HG02678 (cell line): ENCODE results near the gene MRFAP1.
"Not testable (repeated sequence)": the region's sequence is repeated elsewhere in the genome, so short reads cannot be mapped to it uniquely, and the experiment has no call there.

ENCODE experiments used
- ATAC-seq: cut with Tn5 transposase; IDR thresholded peaks from one replicate; pipeline ENCODE4 v1.9.1; 2021; ENCODE audit warnings: mild to moderate bottlenecking, moderate library complexity; ENCODE audit not compliant: unreplicated experiment

Gene MRFAP1

DNA sequence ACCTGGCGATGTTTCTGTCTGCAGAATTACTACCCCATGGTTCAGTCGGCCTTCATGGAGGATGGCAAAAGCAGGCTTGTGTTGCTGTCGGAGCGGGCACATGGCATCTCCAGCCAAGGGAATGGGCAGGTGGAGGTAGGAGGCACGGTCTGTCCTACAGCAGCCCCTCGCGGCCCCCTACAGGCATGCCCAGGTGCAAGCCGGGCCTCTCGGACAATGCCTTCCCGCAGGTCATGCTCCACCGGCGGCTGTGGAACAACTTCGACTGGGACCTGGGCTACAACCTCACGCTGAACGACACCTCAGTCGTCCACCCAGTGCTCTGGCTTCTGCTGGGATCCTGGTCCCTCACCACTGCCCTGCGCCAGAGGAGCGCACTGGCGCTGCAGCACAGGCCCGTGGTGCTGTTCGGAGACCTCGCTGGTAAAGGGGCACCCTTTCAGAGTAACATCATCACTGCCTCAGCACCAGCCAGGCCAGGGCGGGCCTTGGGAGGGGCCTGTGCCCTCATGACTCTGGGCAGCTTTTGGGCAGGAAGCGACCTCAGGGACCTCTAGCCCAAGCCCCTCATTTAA, 29.5 kb upstream of the MRFAP1 start:
- ATAC-seq, result no peak

DNA sequence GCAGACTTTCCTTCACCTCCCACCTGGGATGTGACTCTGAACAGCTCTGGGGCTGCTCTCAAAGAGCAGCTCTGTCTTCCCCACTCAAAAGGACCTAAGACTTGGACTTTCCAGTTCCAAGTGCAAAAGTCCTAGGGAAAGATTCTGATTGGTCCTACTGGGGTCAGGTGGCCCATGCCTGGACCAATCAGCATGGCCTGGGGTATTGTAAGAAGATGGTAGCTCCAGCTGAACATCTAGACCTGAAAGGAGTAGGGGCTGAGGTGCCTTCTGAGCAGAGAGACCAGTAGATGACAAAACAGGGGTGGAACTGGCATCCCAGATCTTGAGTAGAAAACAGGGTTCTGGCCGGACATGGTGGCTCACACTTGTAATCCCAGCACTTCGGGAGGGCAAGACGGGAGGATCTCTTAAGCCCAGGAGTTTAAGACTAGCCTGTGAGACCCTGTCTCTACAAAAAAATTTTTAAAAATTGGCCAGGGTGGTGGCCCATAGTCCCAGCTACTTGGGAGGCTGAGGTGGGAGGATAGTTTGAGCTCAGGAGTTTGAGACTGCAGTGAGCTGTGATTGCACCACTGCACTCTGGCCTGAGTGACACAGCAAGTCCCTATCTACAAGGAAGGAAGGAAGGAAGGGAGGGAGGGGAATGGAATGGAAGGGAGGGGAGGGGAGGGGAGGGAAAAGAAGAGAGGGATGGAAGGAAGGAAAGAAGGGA, 27.4 kb upstream of the MRFAP1 start:
- no peak for ATAC-seq

DNA sequence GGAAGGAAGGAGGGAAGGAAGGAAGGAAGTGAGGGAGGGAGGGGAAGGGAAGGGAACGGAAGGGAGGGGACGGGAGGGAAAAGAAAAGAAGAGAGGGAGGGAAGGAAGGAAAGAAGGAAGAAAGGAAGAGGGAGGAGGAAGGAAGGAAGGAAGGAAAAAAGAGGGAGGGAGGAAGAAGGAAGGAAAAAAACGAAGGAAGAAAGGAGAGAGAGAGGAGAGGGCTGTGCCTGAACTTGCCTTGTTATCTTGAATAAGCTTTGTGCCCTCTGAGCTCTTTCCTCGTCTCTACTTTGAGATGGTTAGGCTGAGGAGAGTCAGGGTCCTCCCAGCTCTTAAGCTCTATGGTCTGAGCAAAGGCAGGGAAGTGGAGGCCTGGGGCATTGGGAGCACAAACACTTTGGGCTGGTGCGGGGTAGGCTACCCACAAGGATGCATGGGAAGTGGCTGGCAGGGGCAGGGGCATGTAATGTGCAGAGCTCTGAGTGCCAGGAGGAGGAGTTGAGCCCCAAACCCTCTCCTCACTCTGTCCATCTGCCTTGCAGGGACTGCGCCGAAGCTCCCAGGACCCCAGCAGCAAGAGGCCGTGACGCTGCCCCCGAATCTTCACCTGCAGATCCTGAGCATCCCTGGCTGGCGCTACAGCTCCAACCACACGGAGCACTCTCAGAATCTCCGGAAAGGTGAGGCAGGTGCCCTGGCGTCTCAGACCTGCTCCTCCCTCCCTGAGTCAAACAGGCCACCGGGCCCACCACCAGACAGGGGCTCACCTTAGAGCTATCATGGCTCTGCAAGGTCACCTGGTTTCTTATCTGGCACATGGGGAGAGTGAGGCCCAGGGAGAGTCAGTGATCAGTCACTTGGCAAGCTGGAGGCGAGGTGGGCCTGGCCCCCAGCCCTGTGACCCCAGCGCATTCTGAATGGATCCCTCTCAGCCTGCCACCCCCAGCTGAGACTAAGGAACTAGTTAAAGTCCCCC, 26.5 kb upstream of the MRFAP1 start:
- ATAC-seq, result no peak

DNA sequence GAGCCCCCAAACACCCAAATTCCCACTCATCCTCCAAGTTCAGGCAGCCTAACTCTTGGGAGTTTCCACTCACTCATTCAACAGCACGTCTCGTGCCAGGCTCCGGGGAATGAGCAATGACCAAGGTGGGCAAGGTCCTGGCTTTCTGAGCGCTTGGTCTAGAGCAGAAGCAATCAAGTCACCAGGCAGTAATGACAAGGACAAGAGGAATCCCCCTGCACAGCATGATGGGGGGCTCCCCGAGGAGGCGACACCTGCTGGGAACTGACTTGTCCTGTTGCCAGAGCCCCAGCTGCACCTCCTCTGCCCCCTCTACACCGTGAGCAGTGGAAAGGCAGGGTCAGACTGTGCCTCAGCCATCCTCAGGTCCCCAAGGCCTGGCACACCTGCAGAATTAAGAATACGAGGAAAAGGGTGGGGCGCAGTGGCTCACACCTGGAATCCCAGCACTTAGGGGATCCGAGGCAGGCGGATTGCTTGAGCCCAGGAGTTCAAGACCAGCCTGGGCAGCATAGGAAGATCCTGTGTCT, 25.7 kb upstream of the MRFAP1 start:
- no peak for ATAC-seq

DNA sequence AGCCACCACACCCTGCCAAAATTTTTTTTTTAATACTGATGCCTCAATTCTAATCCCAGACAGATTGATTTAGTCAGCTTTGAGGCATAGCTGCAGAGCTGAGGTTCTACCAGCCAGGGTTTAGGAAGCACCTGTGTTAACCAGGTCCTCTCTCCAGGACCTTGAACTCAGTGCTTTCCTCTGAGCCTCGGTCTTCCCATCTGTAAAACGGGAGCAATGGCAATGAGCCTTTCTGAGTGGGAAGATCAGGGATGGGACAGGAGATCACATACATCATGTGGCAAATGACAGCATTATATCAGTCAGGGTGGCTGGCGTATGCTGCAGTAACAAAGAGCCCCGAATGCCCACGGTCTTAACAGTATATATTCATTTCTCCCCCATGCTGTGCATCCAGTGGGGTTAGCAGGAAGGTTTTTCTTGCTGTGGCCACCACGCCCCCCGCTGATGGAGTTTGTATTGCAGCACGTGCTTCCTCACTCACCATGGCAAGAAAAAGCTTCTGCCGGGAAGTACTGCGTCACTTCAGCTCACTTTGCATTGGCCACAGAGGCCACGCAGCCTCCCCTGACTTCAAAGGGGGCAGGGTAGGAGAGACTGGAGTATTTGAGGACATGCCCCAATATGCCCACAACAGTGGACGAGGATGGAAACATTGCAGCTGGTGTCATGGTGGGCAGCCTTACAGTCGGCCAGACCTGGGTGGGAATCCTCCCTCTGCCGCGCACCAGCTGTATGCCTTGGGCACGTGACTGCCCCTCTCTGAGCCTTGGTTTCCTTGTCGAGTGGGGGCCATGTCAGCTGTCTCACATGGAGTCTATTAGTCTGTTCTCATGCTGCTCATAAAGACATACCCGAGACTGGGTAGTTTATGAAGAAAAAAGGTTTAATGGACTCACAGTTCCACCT, 24.1 kb upstream of the MRFAP1 start:
- ATAC-seq, result no peak

DNA sequence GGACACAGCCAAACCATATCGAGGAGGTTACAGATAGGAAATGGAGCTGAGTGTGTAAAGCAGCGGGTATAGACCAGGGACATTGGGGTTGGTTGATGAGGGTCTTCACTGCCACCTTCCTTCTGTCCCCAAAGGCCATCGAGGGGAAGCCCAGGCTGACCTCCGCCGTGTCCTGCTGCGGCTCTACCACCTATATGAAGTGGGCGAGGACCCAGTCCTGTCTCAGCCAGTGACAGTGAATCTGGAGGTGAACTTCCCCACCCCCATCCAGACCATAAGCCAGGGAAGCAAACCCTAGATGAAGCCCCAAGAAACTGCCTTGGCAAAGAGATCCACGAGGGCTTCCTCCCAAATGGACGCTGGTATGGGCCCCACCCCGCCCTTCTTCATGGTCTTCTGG, 23.2 kb upstream of the MRFAP1 start:
- no peak for ATAC-seq

DNA sequence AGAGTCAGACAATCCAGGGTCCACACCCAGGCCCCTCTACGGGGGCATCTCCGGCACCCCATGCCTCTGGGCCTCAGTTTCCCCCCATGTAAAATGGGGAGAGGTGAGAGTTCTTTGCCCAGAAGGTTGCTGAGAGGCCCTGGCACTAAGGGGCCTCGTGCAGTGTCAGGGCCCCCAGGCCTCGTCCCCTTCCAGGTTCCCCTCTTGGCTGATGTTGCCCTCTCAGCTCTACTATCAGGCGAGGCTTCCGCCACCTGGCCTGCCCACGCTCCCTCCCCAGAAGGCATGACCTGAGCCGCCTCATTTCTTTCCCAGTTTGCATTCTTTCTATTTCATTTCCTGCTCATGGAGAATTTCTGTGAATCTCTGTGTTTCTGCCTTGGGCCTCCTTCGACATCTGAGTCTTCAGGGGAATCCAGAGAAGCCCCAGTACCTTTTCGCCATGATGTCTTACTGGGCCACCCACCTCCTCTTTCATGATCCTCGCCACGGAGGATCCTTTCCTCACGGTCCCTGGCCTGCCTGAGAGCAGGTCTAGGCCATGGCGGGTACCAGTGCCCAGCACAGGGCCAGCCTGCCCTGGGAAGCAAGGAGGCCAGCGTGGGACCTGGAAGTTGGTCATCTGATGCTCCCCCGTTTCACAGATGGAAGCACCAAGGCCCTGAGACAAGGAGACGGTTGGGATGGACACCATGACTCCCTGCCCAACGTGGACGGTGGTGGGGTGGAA, 21.9 kb upstream of the MRFAP1 start:
- ATAC-seq, result no peak

DNA sequence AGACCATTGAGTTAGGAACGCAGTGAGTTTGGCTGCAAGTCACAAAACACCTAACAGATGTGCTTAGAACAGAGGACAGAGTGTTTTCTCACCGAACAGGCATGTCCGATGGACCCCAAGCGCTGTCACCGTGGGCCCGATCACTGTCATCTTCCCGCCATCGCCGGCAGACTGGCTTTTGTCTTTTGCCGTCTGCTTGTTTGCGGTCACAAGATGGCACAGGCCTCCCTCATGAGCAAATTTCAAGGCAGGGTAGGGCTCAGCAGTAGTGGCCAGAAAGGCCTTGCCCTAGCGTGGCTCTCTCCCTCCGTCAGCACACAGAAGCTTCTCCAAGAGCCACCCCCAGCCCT, 21.4 kb upstream of the MRFAP1 start:
- ATAC-seq, result no peak

DNA sequence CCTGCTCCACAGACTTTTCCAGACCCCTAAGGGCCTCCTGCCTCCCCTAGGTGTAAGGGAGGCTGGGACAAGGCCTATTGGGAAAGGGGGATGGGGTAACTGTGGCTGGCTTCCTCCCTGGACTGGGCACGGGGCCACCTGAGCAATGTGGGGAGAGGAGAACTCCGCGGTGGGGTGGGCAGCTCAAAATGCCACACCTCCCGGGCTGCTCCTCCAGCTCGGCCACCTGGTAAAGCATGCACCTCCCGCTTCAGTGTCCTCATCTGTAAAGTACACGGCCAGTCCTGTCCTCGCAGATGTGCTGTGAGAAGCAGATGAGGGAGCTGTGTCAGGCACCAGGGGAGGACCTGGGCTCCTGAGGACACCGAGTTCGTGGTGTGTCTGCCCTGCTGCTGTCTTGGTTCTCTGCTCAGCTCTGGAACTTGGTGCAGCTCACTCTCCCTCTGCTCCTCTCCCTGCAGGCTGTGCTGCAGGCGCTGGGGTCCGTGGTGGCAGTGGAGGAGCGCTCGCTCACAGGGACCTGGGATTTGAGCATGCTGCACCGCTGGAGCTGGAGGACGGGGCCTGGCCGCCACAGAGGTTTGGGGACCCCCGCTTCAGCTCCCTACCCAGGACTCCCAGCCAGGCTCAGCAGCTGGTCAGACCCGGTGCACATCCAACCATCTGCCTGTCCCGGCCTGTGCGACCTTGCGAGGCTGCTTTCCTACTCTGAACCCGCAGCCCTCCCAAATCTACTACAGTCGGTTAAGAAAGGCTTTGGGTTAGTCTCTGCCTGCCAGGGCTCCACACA, 20.8 kb upstream of the MRFAP1 start:
- ATAC-seq, result no peak

DNA sequence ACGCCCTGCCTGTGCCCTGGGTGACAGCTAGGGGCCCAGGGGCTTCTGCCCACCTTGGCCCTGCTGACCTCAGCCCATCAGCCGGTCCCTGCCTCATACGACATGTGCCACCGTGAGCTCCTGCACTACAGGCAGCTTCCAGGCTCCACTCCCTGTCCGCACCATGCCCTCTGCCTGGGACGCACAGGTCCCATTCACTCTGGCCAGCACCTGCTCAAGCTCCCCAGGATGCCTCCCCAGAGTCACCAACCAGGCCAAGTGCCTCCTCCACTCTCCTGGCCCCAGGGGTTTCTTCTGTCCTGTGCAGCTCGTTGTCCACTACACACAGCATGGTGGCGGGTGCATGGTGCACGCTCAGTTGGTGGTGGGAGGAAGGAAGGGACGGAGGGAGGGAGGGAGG, 20.2 kb upstream of the MRFAP1 start:
- no peak for ATAC-seq

DNA sequence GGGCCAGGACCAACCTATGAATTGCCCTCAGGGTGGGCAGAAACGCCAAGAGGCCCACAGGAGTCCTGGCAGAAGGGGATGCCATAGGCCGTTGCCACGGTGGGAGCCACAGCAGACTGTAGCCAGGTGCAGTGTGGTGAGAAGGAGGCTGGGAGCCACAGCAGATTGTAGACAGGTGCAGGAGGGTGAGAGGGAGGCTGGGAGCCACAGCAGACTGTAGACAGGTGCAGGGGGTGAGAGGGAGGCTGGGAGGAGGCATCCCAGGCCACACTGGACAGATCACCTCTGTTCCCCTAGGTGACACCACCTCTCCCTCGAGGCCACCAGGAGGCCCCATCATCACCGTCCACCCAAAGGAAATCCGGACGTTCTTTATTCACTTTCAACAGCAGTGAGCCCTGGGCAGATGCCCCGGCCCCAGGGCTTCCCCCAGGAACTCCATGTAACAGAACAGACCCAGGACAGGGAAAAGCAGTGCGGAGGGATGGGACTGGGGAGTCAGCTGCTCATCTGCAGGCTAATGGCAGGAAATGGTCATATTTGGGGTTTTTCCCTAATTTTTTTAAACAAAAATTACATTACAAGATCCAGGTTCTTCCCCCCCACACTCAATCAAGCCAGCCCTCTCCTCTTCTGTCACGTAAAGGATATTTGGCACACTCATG, 19.5 kb upstream of the MRFAP1 start:
- ATAC-seq, result no peak

DNA sequence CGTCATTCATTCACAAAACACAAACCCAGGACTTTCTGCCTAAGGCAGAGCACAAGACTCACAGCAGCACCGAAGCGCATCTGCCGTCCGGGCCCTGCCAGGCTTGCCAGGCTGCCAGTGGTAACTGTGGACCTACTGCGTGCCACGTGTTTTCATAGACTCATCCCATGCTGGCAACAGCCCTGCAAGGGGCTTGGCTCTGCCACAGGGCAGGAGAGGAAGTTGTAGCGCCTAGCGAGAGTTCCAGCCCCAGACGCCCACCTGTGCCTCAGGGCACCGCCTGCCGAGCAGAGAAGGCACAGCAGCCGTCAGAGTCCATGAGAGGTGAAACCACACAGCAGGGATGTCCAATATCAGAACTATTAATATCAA, 18.9 kb upstream of the MRFAP1 start:
- ATAC-seq, result no peak

DNA sequence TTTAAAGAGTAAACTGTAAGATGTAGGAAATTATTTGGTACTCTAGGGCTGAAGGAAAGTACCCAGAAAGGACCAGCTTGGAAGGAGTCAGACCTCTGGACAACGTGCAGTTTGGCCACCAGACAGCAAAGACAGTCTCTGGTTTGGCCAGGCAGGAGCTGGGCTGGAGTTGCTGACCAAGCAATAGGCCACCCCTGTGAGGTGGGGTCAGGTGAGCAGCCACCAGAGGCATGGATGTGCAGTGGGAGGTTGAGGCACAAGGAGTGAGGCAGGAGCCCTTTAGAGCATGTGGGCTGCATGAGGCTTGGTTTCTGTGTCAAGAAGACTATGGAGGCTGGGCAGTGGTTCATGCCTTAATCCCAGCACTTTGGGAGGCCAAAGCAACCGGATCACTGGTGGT, 17.7 kb upstream of the MRFAP1 start:
- no peak for ATAC-seq

DNA sequence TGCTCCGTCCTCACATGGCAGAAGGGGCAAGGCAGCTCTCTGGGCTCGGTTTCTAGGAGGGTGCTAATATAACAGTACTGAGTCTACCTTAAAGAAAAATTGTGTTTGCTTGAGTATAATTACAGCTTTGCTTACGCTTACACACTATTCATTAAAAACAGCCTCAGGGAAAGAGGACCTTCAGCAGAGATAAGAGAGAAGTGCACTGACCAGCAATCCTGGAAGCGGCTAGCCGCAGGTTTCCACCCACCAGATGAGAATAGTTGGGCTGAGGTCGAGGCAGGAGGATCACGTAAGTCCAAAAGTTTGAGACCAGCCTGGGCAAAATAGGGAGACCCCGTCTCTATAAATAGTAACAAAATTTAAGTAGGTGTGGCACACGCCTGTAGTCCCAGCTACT, 15.2 kb upstream of the MRFAP1 start:
- ATAC-seq, result no peak

DNA sequence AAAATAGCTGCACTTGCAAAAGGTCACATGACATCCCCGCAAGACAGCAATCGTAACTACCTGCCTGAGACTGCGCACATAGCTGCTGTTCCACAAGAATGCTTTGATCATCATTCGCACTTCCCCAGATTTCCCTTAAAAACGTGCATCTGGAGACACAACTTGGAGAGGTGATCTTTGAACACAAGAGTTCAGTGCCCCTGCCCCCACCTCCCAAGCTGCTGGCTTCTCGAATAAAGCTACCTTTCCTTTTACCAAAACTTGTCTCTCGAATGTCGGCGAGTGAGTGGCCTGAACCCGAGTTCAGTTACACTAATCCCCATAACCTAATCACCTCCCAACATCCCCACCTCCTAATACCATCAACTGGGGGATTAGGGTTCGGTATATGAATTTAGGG, 14.4 kb upstream of the MRFAP1 start:
- ATAC-seq, result no peak

DNA sequence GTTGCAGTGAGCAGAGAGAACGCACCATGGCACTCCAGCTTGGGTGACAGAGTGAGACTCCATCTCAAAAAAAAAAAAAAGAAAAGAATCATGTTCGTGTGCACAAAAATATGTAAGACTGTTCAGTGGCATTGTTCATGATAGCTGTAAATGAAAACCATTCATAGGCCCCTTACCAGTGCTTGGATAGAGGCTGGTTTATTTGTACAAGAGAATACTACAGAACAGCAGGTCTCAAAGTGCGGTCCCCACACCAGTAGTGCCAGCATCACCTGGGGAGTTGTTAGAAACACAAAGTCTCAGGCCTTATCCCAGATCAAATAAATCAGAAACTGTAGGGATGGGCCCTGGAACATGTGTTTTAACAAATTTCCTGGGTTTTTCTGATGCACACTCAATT, 12.7 kb upstream of the MRFAP1 start:
- ATAC-seq, result no peak

DNA sequence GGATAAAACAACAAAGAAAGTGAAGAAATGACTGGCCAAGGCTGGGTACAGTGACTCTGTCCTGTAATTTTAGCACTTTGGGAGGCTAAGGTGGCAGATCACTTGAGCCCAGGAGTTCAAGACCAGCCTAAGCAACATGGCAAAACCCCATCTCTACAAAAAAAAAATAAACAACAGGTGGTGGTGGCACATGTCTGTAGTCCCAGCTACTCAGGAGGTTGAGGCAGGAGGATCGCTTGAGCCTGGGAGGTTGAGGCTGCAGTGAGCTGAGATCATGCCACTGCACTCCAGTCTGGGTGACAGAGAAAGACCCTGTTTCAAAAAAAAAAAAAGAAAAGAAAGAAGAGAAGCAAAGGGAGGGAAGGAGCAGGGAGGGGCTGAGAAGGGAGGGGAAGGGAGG, 12.0 kb upstream of the MRFAP1 start:
- ATAC-seq, result not testable (repeated sequence)

DNA sequence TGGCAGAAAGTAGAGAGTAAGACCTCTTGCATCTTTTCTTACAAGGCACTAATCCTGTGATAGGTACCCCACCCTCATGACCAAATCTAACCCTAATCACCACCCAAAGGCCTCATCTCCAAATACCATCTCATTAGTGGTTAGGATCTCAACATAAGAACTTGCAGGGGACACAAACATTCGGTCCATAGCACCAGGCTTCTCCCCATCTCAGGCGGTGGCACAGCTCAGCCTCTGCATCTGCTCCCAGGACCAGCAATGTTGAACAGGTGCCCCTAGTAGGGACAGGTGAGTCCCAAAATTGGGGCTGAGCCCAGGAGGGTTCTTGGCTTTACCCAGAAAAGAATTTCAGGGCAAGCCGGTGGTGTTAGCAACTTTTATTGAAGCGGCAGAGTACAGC, 8.4 kb upstream of the MRFAP1 start:
- no peak for ATAC-seq
